Measurements from ENCODE around the gene TBC1D3. TPM values are rescaled to one million over a fixed set of nuclear protein-coding genes. Genes with fewer than 3 reads are reported as not detected.
"Not testable (repeated sequence)": the region's sequence is repeated elsewhere in the genome, so short reads cannot be mapped to it uniquely, and the experiment has no call there.

TBC1D3 gene
- not detected for polyA plus RNA-seq (ENCODE audit: insufficient read length in 3 of 3)
- long read RNA-seq, donor 1: 0 reads
- long read RNA-seq, donor 2: 0 reads
- long read RNA-seq, donor 3, partial matches to known transcripts: 6 of 6 reads
- long read RNA-seq, donor 3, other reads (novel, unspliced or antisense): 0 of 6 reads
- long read RNA-seq, donor 4: 0 reads
- long read RNA-seq, donor 5: 0 reads
- long read RNA-seq, donor 6: 0 reads
- long read RNA-seq, donor 7: 0 reads
- long read RNA-seq, donor 8: 0 reads
- long read RNA-seq, donor 9: 0 reads
- long read RNA-seq, donor 10: 0 reads
- long read RNA-seq, donor 11: 0 reads
- long read RNA-seq, donor 12: 0 reads
- long read RNA-seq, donor 13: 0 reads
- long read RNA-seq, donor 14: 0 reads
- long read RNA-seq, donor 15: 0 reads
- long read RNA-seq, donor 16: 0 reads

GRCh38 chr17:38192455-38192854, at the start of gene TBC1D3:
Gene TBC1D3 (minus strand): TSS chr17:38192555. CDS start chr17:38191029, 1,526 bp downstream.
- not testable (repeated sequence) for DNase-seq

DNA sequence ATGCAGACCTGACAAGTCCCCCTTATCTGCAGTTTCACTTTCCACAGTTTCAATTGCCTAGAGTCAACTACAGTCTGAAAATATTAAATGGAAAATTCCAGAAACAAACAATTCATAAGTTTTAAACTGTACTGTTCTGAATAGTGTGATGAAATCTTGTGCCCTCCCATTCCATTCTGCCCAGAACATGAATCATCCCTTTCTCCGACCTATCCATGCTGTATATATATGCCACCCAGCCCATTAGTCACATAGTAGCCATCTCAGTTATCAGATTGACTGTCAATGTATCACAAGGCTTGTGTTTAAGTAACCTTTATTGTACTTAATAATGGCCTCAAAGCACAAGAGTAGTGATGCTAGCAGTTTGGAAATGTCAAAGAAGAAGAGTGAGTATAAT, 40.4 kb upstream of the TBC1D3 start:
- not testable (repeated sequence) for DNase-seq

- not testable (repeated sequence) for DNase-seq
Observed at GRCh38 chr17:38225844-38226495, 33.6 kb upstream of the TBC1D3 start.

- not testable (repeated sequence) for DNase-seq
Observed at GRCh38 chr17:38220867-38221266, 28.5 kb upstream of the TBC1D3 start.

GRCh38 chr17:38200271-38200670, 7.9 kb upstream of the TBC1D3 start:
- not testable (repeated sequence) for DNase-seq

- not testable (repeated sequence) for DNase-seq
Observed at GRCh38 chr17:38134860-38135259, 57.5 kb downstream of the TBC1D3 start.

Other genes with a start within 250 kb of the TBC1D3 start
- 10 to 100 TPM; 21.2 to 38.8 (median 22.4) TPM for gene TBC1D3L, start 203.5 kb downstream of the TBC1D3 start, polyA plus RNA-seq (ENCODE audit: insufficient read length in 3 of 3)
- gene TBC1D3D, start 188.6 kb downstream of the TBC1D3 start, polyA plus RNA-seq (ENCODE audit: insufficient read length in 3 of 3): 1 to 10 TPM in 1 of 3 donors, under 1 TPM in 2; 0.39 to 4.3 (median 0.77) TPM
- not detected for gene TBC1D3C, start 123.9 kb downstream of the TBC1D3 start, polyA plus RNA-seq (ENCODE audit: insufficient read length in 3 of 3)
- not detected for gene TBC1D3E, start 64.6 kb downstream of the TBC1D3 start, polyA plus RNA-seq (ENCODE audit: insufficient read length in 3 of 3)
- 10 to 100 TPM; 58.8 to 65.7 (median 63.2) TPM for gene MRPL45, start 104.6 kb upstream of the TBC1D3 start, polyA plus RNA-seq (ENCODE audit: insufficient read length in 3 of 3)
- gene GPR179, start 151.4 kb upstream of the TBC1D3 start, polyA plus RNA-seq (ENCODE audit: insufficient read length in 3 of 3): under 1 TPM; 0.10 to 0.16 (median 0.12) TPM
- 10 to 100 TPM; 16.9 to 22.8 (median 21.1) TPM for gene SOCS7, start 159.3 kb upstream of the TBC1D3 start, polyA plus RNA-seq (ENCODE audit: insufficient read length in 3 of 3)
- 10 to 100 TPM; 56.8 to 57.7 (median 57.6) TPM for gene ARHGAP23, start 235.9 kb upstream of the TBC1D3 start, polyA plus RNA-seq (ENCODE audit: insufficient read length in 3 of 3)